Activated CD4-positive, alpha-beta T cell treated with anti-CD3 and anti-CD28 coated beads, Interleukin-2, amount 10 ng/mL, durations not matched to agents 7 days and 5 days (primary cell): ENCODE results near the gene CFAP157. TPM values are rescaled to one million over a fixed set of nuclear protein-coding genes. Genes with fewer than 3 reads are reported as not detected.

Source experiments
- CTCF ChIA-PET: fragments of 350-600 bp; sonication (Branson Sonifier 250); formaldehyde crosslinking; loops from one replicate; lab custom pipeline; 2021; ENCODE audit warnings: antibody characterized with exemption; lab: Charles Lee
- POLR2A ChIA-PET: fragments of 350-600 bp; sonication (Branson Sonifier 250); formaldehyde crosslinking; loops from one replicate; lab custom pipeline; 2021; ENCODE audit warnings: antibody characterized with exemption; lab: Charles Lee
- DNase-seq: peaks from one replicate; pipeline ENCODE4 v3.0.0-alpha.2; 2020
- H3K27ac Mint-ChIP-seq: one replicate; pipeline ENCODE4 v1.8.0; 2021; ENCODE audit warnings: mild to moderate bottlenecking, moderate library complexity, mixed read lengths
- H3K27me3 Mint-ChIP-seq: one replicate; pipeline ENCODE4 v1.8.0; 2021; ENCODE audit warnings: mixed read lengths
- H3K36me3 Mint-ChIP-seq: one replicate; pipeline ENCODE4 v1.8.0; 2021; ENCODE audit warnings: low read depth, mixed read lengths
- H3K4me1 Mint-ChIP-seq: one replicate; pipeline ENCODE4 v1.8.0; 2021; ENCODE audit warnings: mixed read lengths
- H3K4me3 Mint-ChIP-seq: one replicate; pipeline ENCODE4 v1.8.0; 2021; ENCODE audit warnings: mild to moderate bottlenecking, moderate library complexity, mixed read lengths
- H3K9me3 Mint-ChIP-seq: one replicate; pipeline ENCODE4 v1.8.0; 2021; ENCODE audit warnings: mixed read lengths
- total RNA-seq, 2 experiments: library from RNA; stranded (reverse); gene quantifications; one replicate each; pipeline ENCODE4 v1.2.3, GENCODE V29; 2021

Gene CFAP157
- total RNA-seq = not detected

DNA sequence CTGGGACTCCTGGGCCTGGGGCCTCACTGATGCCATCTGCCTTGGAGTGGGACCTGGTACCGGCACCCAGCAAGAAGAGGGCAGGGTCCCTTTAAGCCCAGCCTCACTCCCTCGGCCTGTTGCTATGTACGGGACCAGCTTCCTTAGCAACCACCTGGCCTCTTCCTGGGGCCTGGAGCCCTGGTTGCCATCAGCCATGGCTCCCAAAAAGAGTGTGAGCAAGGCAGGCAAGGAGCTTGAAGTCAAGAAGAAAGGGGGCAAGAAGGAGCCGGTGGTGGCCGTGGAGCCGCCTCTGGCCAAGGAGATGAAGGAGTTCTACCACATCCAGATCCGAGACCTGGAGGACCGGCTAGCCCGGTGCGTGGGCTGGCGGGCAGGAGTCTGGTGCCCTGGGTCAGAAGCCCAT lies at the start of gene CFAP157:
CFAP157 (plus strand) TSS at position 153 of the 406 bp plus-strand sequence; CDS start at position 197, 44 bp downstream.
- Mint-ChIP-seq H3K27ac (peak within 1 kb of the TSS; percentile 64), H3K27me3 (no peaks in the 10 kb centered on the region), H3K36me3 (no peaks in the 10 kb centered on the region), H3K9me3 (peaks cover 3% of the 10 kb centered on the region), H3K4me3 (no peak within 1 kb of the TSS), H3K4me1 (peaks cover 26% of the 10 kb centered on the region)
- no peak for DNase-seq
- POLR2A ChIA-PET = no interaction called here
- CTCF ChIA-PET = interaction anchor here (4.3 kb wide), 1 partner anchor 28 kb away, joined by 17 read pairs; the partner anchor contains the start of gene TOR2A

DNA sequence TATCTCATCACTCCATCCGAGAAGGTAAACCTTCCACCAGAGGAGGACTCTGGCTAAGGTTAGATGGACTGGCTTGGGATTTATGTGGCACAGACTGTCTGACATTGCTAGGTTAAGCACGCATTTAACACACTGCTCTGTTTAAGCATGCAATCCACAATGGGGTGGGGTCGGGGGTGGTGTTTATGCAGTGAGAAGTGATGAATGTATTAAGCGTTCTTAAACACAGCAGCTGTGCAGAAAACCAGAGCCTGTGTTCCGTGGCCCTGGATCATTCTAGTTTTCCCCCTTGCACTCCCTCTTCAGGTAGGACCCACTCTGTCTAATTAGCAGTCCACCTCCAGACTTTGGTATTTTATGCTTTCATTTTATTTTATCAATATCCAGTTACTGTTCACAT lies 48.4 kb upstream of the CFAP157 start:
- Mint-ChIP-seq H3K4me3 (no peak overlapping the region), H3K4me1 (no peaks in the 10 kb centered on the region), H3K27me3 (no peaks in the 10 kb centered on the region), H3K9me3 (no peaks in the 10 kb centered on the region), H3K27ac (no peak overlapping the region), H3K36me3 (no peaks in the 10 kb centered on the region)
- DNase-seq = no peak
- CTCF ChIA-PET = no interaction called here
- POLR2A ChIA-PET = no interaction called here

DNA sequence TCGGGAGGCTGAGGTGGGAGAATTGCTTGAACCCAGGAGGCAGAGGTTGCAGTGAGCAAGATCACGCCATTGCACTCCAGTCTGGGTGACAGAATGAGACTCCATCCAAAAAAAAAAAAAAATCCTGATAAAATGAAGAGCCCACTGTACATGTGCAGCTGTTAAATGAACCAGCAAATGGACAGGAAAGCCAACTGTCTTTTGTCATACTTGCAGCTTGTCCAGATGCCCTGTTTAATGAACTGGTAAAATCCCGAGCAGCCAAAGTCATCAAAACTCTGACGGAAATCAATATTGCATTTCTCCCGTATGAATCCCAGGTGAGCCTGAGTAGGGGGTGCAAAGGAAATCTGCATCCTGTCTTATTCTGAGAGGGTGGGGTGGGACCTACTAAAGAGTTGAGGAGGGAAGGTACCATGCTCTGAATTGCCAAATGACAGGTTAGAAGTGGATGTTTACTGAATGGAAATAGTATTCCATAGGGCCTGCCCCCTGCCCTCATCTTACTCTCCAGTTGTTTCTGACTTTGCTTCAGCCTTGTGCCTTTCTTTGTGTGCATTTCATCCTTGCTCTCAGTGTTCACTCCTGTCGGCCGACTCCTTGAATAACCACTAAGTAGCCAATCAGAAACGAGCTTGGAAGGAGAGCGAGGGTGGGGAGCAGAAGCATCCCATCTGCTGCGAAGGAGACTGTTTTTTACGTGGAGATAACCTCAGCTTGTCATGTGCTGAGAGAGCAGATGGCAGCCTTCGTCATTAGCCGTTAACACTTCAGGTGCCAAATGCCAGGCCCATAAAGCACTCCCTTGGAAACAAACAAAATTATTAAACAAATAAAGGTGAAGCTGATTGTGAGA lies 45.7 kb upstream of the CFAP157 start:
- no peaks in the 10 kb centered on the region for H3K27me3 Mint-ChIP-seq
- no peak for DNase-seq
- CTCF ChIA-PET = interaction anchor here (0.5 kb wide), 1 partner anchor 430 kb away, joined by 4 read pairs; no protein-coding TSS in a partner anchor
- no peaks in the 10 kb centered on the region for H3K36me3 Mint-ChIP-seq
- H3K27ac Mint-ChIP-seq = no peak overlapping the region
- POLR2A ChIA-PET = no interaction called here
- no peak overlapping the region for H3K4me3 Mint-ChIP-seq
- H3K9me3 Mint-ChIP-seq = no peaks in the 10 kb centered on the region
- H3K4me1 Mint-ChIP-seq = no peaks in the 10 kb centered on the region

DNA sequence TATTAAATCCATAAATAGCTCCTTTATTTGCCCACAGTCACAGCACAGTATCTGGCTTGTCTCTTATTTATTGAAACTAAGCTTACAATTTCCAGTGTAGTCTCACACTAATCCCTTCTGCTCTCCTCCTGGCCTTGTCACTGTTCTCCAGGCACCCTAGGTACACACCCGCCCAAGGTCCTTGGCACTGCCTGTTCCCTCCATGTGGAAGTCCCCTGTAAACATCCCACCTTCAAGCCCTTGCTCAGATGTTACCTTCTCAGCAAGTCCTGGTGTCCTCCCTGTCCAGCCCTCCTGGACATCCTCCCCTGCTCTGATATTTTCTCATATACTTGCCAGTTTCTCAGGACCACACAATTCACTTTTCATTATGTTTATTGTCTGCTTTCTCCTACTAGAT lies 44.2 kb upstream of the CFAP157 start:
- Mint-ChIP-seq H3K27ac (no peak overlapping the region), H3K4me1 (no peaks in the 10 kb centered on the region), H3K36me3 (no peaks in the 10 kb centered on the region), H3K9me3 (no peaks in the 10 kb centered on the region), H3K4me3 (no peak overlapping the region), H3K27me3 (no peaks in the 10 kb centered on the region)
- ChIA-PET POLR2A (no interaction called here), CTCF (interaction anchor here (0.9 kb wide), 1 partner anchor 259 kb away, joined by 3 read pairs; no protein-coding TSS in a partner anchor)
- DNase-seq = no peak

DNA sequence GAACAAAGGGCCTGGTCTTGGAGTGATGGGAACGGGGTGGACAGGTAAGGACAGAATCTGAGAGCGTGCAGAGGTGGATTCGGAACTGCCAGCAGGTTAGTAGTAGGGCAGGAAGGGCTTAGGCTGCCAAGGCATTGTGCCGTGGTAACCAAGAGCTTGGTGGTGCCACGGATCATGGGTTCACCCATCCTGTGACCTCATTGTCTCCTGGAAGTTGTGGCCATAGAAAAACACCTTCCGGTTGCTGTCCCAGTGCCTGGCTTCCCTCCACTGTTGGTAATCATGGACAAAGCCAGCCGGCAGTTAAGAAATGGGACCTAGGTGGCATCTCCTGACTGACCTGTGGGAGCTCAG lies 42.5 kb upstream of the CFAP157 start:
- Mint-ChIP-seq H3K9me3 (no peaks in the 10 kb centered on the region), H3K36me3 (no peaks in the 10 kb centered on the region), H3K27ac (no peak overlapping the region), H3K4me1 (no peaks in the 10 kb centered on the region), H3K27me3 (peaks cover 2% of the 10 kb centered on the region), H3K4me3 (no peak overlapping the region)
- no peak for DNase-seq
- CTCF ChIA-PET = interaction anchor here (1.3 kb wide), 1 partner anchor 143 kb away, joined by 4 read pairs; no protein-coding TSS in a partner anchor
- POLR2A ChIA-PET = no interaction called here

DNA sequence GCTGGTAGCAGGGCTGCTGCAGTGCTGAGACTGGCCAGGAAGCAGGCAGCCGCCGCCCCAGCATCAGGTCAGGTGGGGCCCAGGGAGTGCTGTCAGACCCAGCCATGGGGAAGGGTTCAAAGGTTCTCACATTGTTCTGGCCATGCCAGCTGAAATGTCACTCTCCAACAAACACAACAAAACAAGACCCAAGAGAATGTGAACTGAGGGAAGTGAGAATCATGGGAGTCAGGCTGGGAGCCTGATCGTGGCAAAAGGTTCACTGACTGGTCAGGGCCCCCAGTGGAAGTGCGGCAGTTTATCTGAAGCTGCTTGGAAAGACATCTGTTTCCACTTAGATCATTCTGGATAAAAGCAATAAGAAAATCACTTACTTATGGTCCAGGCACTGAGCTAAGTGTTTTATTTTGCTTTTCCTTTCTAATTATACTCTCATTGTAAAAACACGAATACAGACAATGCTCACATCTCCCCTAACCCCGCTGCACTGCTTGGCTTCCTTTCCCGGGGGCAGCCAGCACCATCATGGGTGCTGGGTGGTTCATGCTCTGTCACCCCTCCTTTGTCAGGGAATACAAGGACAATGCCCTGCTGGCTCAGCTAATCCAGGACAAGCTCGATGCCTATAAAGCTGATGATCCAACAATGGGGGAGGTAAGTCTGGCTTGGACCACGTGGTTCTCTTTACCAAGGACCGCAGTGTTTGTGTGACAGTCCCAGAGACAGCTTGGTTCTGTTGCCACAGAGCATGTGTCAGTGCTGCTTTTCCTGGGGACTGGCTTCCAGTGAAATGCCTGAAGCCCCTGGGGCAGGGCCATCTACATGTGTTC lies 41.9 kb upstream of the CFAP157 start:
- Mint-ChIP-seq H3K9me3 (no peaks in the 10 kb centered on the region), H3K27ac (no peak overlapping the region), H3K36me3 (no peaks in the 10 kb centered on the region), H3K4me1 (no peaks in the 10 kb centered on the region), H3K27me3 (peaks cover 2% of the 10 kb centered on the region), H3K4me3 (no peak overlapping the region)
- no peak for DNase-seq
- ChIA-PET CTCF (interaction anchor here (0.9 to 1.3 kb wide), 2 partner anchors 9 to 143 kb away, joined by 4 read pairs; no protein-coding TSS in a partner anchor), POLR2A (interaction anchor here (0.5 kb wide), 1 partner anchor 186 kb away, joined by 3 read pairs; no protein-coding TSS in a partner anchor)

DNA sequence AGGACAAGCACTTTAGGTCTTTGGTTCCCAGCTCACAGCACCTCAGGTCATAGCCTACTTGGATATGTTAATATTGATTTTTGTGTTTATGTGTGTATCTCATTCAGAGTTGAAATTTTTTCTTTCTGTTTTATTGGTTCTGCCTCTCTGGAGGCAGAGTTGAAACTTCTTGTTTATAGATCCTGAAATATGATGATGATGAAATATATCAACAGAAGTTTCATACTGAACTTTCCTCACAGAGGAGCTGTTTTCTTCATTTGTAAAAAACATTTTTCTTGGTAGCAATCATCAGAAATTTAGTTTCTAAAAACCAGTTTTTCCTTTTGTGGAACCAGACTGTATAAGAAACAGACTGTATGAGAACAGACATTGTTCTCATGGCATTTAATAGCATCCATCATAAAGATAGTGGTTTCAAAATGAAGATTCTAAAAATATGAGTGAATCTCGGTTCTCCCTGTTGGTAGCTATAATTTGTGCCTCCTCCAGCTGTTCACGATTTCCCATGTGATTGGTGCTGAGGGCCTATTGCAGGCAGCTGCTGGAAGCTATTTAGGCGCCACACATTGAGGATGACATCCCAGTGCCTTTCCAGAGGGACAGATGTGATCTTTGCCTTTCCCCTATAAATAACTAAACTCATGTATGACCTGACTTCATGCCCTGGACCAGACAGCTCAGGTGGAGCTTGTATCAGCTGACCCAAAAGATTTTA lies 39.5 kb upstream of the CFAP157 start:
- CTCF ChIA-PET = interaction anchor here (0.6 to 2.0 kb wide), 4 partner anchors 9 to 45 kb away, joined by 3 to 8 read pairs (median 4); no protein-coding TSS in a partner anchor

DNA sequence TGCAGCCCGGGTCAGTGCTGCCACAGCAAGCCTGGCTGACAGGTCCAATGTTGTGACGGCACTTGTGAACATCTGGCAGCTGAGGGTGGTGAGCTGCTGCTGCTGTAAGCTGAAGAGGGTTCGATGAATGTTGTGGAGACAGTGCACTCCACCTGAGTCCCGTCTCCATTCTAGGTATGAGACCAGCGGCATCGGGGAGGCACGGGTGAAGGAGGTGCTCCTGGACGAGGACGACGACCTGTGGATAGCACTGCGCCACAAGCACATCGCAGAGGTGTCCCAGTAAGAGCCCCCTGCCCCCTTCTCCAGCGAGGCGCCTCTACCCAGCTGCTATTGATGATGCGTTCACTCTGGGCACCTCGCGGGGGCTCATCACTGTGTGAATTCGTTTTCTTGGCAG lies 38.9 kb upstream of the CFAP157 start:
- Mint-ChIP-seq H3K9me3 (no peaks in the 10 kb centered on the region), H3K36me3 (no peaks in the 10 kb centered on the region), H3K27ac (no peak overlapping the region), H3K4me3 (no peak overlapping the region), H3K4me1 (no peaks in the 10 kb centered on the region), H3K27me3 (peaks cover 2% of the 10 kb centered on the region)
- ChIA-PET CTCF (interaction anchor here (0.6 to 2.0 kb wide), 4 partner anchors 8 to 44 kb away, joined by 3 to 8 read pairs (median 4); no protein-coding TSS in a partner anchor), POLR2A (no interaction called here)
- DNase-seq = no peak

More for the DNA sequence above, 39.5 kb upstream of the CFAP157 start:
- no peak for DNase-seq
- Mint-ChIP-seq H3K36me3 (no peaks in the 10 kb centered on the region), H3K4me3 (no peak overlapping the region), H3K27ac (no peak overlapping the region), H3K4me1 (no peaks in the 10 kb centered on the region), H3K27me3 (peaks cover 2% of the 10 kb centered on the region), H3K9me3 (no peaks in the 10 kb centered on the region)
- POLR2A ChIA-PET = no interaction called here

DNA sequence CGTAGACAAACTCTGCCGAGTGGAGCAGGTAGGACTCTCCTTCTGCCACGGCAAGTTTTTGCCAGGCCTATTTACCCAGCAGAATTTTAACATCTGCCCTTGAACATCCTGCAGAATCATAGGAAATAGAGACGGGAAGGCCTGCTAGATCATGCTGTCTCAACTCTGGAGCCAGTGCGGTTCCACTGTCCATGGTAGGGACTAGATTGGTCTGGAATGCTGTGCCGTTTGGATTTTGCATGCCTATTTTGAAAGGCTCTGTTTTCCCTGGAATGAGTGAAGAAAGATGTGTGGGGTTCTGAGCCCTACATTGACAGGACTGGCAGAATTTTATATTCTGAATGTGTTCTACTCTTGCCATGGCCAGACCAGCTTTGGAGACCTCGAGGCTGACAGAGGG lies 33.6 kb upstream of the CFAP157 start:
- H3K9me3 Mint-ChIP-seq = no peaks in the 10 kb centered on the region
- ChIA-PET CTCF (no interaction called here), POLR2A (no interaction called here)
- no peaks in the 10 kb centered on the region for H3K36me3 Mint-ChIP-seq
- H3K4me3 Mint-ChIP-seq = no peak overlapping the region
- H3K4me1 Mint-ChIP-seq = no peaks in the 10 kb centered on the region
- no peak for DNase-seq
- peaks cover under 1% of the 10 kb centered on the region for H3K27me3 Mint-ChIP-seq
- H3K27ac Mint-ChIP-seq = no peak overlapping the region

DNA sequence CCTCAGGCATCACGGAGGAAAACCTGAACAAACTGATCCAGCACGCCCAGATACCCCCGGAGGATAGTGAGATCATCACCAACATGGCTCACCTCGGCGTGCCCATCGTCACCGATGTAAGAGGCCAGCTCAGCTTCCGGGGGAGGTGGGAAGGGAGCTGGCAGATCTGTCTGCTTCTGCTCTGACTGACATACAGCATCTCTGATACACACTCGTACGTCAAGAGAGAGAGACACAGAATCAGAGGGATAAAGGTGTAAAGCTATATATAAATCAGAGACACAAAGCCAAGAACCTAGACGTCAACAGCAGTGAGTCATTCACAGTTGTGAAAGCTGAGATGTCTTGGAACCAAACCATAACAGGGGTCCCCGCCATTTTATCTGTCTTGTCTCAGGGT lies 30.1 kb upstream of the CFAP157 start:
- Mint-ChIP-seq H3K9me3 (no peaks in the 10 kb centered on the region), H3K4me1 (no peaks in the 10 kb centered on the region), H3K4me3 (no peak overlapping the region), H3K36me3 (no peaks in the 10 kb centered on the region), H3K27me3 (no peaks in the 10 kb centered on the region), H3K27ac (no peak overlapping the region)
- POLR2A ChIA-PET = no interaction called here
- no peak for DNase-seq
- CTCF ChIA-PET = interaction anchor here (0.7 kb wide), 1 partner anchor 23 kb away, joined by 3 read pairs; no protein-coding TSS in a partner anchor

DNA sequence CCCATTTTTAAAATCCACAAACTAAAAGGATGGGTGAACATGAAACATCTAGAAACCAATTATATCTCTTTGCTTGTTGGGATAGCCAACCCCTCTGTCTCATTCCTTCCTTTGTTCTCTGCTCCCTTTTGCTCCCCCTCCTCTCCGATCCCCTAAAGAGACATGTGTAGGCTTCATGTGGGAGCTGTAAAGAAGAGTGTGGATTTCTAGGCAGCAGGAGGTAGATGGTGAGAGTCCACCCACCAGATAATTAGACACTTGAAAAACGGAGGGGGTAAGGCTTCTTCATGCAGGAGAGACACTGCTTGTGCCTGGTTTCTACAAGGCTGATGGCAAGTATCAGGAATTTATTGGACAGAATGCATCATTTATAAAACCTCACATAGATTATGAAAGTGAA lies 27.3 kb upstream of the CFAP157 start:
- Mint-ChIP-seq H3K27ac (no peak overlapping the region), H3K4me1 (no peaks in the 10 kb centered on the region), H3K27me3 (no peaks in the 10 kb centered on the region), H3K4me3 (no peak overlapping the region), H3K36me3 (no peaks in the 10 kb centered on the region), H3K9me3 (no peaks in the 10 kb centered on the region)
- POLR2A ChIA-PET = no interaction called here
- CTCF ChIA-PET = interaction anchor here (1.1 kb wide), 1 partner anchor 55 kb away, joined by 3 read pairs; the partner anchor contains the start of gene TOR2A
- DNase-seq = no peak

DNA sequence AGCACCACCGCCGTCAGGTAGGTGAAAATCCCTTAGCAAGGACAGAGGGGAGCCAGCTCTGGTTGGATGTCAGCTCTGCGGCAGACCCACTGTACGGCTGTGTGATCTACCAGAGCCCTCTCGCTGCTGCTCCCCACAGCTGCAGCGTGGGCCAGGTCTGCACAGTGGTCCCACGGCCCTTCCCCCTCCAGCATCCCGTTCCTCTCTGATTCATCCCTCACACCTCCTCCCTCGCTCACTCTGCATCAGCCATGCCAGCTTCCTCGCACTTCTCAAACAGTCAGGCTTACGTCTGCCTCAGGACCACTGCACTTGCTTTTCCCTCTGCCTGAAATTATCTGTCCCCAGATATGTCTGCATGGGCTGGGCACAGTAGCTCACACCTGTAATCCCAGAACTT lies 26.6 kb upstream of the CFAP157 start:
- Mint-ChIP-seq H3K9me3 (no peaks in the 10 kb centered on the region), H3K4me3 (no peak overlapping the region), H3K4me1 (no peaks in the 10 kb centered on the region), H3K36me3 (no peaks in the 10 kb centered on the region), H3K27ac (no peak overlapping the region), H3K27me3 (no peaks in the 10 kb centered on the region)
- CTCF ChIA-PET = interaction anchor here (1.1 kb wide), 1 partner anchor 55 kb away, joined by 3 read pairs; the partner anchor contains the start of gene TOR2A
- POLR2A ChIA-PET = no interaction called here
- DNase-seq = no peak
